Measurements from ENCODE around the gene RBM47.
"Not testable (repeated sequence)": the region's sequence is repeated elsewhere in the genome, so short reads cannot be mapped to it uniquely, and the experiment has no call there.

RBM47 gene

DNA sequence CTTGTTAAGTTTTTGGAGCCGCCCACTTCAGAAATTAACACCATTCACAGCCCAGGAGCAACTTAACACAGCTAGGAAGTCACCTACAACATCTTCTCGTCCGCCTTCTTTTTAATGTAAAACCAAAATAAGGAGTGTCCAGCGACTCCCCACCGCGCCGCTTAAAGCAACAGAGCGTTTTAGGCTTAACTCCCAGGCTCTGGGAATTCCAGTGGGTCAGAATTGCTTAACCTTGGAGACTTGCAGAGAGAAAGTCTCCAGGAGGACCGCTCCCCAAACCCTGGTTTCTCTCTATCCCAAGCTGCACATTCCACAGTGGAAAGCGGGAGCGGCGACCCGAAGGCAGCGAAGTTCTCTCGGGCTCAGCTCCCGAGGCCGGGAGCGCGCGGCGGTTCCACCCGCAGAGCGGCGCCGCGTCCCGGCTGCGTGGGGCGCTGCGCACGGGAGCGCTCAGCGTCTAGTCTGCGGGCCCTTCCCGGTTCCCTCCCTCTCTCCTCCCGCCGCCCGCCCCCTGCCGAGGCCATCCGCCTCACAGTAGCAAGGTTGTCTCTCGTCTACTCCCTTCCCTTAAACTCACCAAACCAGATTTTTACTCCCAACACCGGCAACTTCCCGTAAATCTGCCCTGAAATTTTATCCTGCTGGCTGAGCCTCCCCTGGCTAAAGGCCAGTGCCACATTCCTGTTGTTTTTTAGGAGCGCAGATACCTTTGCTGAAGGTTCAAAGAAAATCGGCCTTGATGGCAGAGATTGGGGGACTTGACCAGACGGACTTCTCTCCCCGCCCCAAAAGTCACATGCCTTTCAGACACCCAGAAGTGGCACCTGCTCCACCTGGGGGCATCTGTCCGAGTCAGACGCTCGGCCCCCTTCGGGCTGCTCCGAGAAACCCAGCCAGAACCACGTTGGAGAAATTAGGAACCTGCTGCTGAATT, at the start of gene RBM47:
Gene RBM47 (minus strand): TSS at position 464 of the 934 bp plus-strand sequence. CDS start 190,971 bp downstream, outside the sequence.
- peak; percentile 78 for DNase-seq (ENCODE audit: low spot score)

DNA sequence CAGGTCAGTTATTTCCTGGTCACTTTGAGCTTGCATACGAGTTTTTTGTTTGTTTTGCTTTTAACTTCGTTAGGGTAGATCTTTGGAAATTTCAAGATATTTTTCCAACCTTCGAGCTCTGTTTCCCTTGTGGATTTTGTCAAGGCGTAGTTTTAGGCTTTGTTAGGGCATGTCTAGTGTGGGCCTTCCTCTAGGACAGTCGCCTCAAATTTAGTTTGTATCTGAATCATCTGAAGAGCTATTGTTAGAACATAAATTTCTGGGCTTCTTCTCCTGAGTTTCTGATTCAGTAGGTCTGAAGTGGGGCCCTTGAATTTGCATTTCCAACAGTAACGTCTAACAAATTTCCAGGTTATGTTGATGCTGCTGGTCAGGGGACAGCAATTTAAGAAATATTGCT, 48.8 kb upstream of the RBM47 start:
- no peak for DNase-seq (ENCODE audit: low spot score)

- DNase-seq (ENCODE audit: low spot score): no peak
These were observed 45.5 kb upstream of the RBM47 start for GRCh38 chr4:40675166-40675565.

- peak; percentile 45 for DNase-seq (ENCODE audit: low spot score)
These were observed 43.2 kb upstream of the RBM47 start for GRCh38 chr4:40672528-40673522.

DNA sequence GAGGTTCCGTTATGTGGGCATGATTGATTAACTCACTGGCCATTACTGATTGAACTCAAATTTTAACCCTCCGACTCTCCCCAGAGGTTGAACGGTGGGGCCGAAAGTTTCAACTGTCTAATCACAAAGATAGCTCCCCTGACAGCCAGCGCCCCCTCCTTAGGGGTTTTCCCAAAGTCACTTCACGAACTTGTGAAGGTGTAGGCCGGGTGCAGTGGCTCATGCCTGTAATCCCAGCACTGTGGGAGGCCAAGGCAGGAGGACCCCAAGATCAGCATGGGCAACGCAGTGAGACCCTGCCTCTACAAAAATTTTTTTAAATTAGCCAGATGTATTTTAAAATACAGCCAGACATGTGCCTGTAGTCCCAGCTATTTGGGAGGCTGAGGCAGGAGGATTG, 39.8 kb upstream of the RBM47 start:
- DNase-seq (ENCODE audit: low spot score): no peak

DNA sequence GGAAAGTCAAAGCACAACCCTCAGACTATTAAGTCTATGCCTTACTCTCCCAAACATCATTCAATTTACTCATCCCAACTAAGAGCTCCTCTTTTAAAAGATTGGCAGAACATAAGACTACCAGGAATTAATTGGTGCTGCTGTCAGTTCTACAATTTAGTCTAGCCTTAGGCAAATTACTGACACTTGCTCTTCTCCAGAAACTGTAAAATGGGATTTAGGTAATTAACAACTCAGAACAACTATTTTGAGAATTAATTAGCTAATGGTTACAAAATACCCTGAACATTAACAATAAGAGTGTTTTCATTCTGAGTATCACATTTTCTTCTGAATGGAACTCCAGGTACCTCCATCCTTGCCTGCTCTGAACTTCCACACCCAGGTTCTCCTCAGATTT, 36.2 kb upstream of the RBM47 start:
- no peak for DNase-seq (ENCODE audit: low spot score)

GRCh38 chr4:40662962-40663604, 33.4 kb upstream of the RBM47 start:
- no peak for DNase-seq (ENCODE audit: low spot score)

GRCh38 chr4:40661803-40662202, 32.1 kb upstream of the RBM47 start:
- DNase-seq (ENCODE audit: low spot score): no peak

- no peak for DNase-seq (ENCODE audit: low spot score)
These were observed 26.7 kb upstream of the RBM47 start for GRCh38 chr4:40656201-40656863.

DNA sequence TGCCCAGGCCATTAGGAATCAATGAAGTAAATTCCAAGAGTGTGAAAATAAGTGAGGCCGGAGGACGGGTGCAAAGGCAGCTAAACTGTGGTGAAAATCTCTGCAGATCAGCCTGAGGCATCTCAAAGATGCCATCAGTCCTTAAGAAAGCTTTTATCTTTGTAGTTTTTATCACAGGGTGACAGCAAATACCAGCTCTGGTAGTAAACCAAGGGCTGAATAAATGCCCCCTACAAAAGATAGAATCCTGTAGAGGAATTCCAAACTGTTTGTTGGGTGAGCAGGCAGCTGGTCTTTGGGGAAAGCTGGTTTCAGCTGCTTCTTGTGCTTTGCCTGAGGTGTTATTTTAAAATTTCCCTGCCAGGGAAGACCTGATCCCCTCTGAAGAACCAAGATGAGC, 21.6 kb upstream of the RBM47 start:
- no peak for DNase-seq (ENCODE audit: low spot score)

- no peak for DNase-seq (ENCODE audit: low spot score)
These were observed 19.7 kb upstream of the RBM47 start for GRCh38 chr4:40649321-40649720.

DNA sequence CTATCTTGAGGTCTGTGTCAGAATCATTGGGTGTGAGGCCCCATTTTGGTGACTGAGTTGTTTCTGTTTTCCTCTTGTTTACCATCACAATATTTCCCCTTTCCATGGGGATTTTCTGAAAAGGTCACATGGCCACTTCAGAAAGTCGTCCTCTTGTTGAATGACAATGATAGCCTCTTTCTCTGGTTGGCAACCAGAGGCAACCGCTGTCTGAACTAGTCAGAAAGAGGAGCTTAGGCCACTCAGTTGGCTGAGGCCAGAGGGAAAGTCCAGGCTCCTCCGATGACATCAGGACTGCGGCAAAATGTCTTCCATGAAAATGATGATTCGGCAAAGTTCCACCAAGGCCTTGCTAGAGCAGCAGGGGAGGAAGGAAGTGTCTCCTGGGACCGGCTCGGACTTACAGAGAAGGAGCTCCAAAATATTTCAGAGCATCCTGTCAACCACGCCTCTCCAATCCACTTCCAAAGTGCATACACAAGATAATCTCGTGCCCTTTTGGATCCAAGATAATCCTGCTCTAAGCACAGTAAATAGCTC, 19.1 kb upstream of the RBM47 start:
- no peak for DNase-seq (ENCODE audit: low spot score)

DNA sequence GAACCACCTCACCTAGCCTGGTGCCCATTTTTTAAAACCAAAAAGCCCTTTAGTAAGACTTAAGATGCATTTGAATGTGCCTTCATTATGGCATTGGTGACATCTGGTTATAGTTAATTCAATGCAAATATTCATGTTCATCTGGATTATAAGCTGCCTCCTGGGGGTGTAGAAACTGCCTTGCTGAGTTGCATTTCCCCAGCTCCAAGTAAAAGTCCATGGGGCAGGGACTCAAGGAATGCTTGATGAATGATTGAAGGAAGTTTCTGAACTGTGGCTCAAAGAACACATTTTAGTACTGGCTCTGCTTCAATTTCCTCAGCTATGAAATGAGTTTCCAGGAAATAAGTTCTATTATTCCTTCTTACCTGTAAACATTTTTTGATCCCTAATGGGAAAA, 18.5 kb upstream of the RBM47 start:
- DNase-seq (ENCODE audit: low spot score): no peak

GRCh38 chr4:40645586-40645985, 15.9 kb upstream of the RBM47 start:
- no peak for DNase-seq (ENCODE audit: low spot score)

DNA sequence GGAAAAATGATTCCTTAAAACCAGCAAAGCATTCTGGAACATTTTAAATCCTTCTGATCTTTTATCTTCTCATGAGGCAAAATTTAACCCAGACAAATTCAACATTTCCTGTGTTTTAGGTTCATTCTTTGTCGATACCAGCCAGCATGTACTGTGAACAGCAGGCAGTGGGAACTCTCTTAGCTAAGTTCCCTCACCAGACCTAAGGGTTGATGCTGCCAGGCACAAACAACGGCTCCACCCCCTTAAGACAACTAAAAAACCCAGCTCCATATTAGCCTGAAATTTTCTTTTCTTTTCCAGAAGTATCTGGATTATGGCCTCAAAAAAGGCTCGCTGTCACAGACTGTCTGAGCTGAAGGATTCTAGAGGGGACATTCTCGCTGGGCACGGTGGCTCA, 2.4 kb upstream of the RBM47 start:
- no peak for DNase-seq (ENCODE audit: low spot score)

GRCh38 chr4:40630335-40631021, 814 bp upstream of the RBM47 start:
- DNase-seq (ENCODE audit: low spot score): peak; percentile 61

DNA sequence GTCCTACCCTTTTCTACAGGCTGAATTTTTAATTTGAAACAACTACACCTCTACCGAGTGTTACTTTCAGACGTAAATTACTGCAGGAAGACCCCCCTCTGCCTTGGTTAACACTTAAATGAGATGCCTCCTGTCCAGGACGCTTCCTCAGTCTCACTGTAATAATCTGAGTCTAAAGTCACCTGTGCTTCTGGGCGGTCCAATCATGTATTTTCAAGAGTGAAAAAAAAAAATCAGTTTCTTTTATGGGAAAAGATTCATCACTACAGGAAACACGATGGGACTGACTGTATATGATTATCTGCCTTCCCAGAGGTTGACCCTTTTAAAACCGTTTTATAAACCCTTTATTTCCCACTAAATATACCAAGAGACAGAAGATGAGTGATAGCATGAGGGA, 776 bp downstream of the RBM47 start:
- no peak for DNase-seq (ENCODE audit: low spot score)

DNA sequence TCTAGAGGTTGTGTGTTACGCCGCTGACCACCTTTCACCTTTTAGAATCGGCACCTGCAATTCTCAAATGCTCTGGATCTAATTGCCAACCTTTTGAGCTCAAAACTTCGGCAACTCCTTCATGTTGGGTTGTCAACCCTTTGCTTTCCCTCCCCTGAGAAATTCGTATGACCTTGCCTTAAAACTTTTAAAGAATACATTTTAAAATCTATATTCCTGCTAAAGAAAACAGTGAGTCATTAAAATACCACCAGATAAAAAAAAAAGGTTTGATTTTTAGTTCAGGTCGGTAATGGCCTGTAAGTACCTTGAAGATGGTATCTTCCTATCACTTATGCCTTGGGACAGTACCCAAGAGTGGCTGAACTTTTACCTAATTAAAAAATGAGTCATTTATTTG, 1.3 kb downstream of the RBM47 start:
- DNase-seq (ENCODE audit: low spot score): not testable (repeated sequence)

DNA sequence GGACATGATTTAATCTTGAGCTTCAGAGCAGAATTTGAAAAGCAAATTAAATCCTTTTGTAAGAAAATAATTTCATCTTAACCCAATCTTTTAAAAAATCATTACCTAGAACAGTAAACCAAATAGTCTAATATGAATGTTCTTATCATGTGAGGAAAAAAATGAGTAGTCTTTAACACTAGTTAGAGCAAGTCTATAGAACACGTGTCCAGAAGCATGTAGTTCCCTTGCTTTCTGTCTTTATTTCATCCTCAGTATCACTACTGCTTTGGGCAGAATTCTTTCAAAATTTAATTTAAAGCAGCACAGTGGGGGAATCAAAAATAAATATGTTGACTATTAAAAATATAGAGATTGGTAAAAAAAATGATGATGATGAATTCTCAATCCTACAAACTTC, 2.1 kb downstream of the RBM47 start:
- no peak for DNase-seq (ENCODE audit: low spot score)

DNA sequence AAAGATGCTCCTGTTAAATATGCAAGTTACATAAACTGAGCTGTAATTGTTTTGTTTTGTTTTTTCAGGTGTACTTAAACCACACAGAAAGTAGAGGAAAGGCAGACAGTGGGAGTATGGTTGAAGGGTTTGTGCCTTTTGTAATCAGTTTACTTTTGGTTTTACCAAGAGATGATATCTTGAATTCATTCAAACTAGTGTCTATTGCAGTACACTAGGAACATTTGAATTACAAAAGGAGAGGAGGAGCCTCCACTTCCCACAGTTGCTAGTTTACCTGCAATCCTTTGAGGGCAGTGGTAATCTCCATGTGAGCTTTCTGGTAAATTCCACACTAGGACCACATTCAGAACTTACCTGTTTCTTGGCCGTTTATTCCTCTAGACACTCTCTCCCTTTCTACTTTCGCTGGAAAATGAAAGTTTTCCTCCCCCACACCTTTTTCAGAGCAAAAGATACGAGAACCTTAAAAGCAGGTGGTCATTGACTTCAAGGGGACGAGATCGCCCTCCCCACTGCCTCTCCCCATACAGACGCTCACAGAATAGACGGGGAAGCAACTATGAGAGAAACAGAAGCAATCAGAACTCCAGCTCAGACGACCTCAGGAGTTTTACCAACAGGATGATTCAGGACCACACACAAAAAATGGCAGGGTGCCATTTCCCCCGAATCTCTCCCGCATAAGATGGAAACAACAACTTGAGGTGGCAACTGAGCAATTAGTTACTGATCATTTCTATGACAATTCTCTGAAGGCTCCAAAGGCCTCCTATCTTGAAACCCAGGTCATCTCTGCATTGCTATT, 3.3 kb downstream of the RBM47 start:
- DNase-seq (ENCODE audit: low spot score): no peak
